Spleen (tissue), 11 donors: Measurements from ENCODE around the gene RRBP1. TPM values are rescaled to one million over a fixed set of nuclear protein-coding genes. Genes with fewer than 3 reads are reported as not detected.

Experiments
- DNase-seq: peaks from one replicate; pipeline ENCODE4 v3.0.0-alpha.2; 2020
- H3K27ac ChIP-seq, 8 donors: fragments of 200-600 bp; sonication (generic) in 7 of 8; 1 replicate in 4 of 8; 2 replicates in 4 of 8; pipeline versions ENCODE4 v1.5.0 to v1.8.0; 2016 to 2021; ENCODE audit warnings: inconsistent platforms in 4 of 8, mild to moderate bottlenecking in 4 of 8, moderate library complexity in 1 of 8
- H3K27me3 ChIP-seq, 7 donors: fragments of 200-600 bp; sonication (generic) in 6 of 7; replicated peaks in 1 of 7; 1 replicate in 4 of 7; 2 replicates in 3 of 7; pipeline versions ENCODE4 v1.5.0 to v1.8.0; 2016 to 2021; ENCODE audit warnings: inconsistent platforms in 3 of 7, mild to moderate bottlenecking in 1 of 7
- H3K36me3 ChIP-seq, 6 donors: fragments of 200-600 bp; sonication (generic) in 5 of 6; 1 replicate in 4 of 6; 2 replicates in 2 of 6; pipeline versions ENCODE4 v1.5.0 to v1.8.0; 2016 to 2021; ENCODE audit warnings: inconsistent platforms in 2 of 6
- H3K4me1 ChIP-seq, 6 donors: fragments of 200-600 bp; sonication (generic) in 5 of 6; 1 replicate in 3 of 6; 2 replicates in 3 of 6; pipeline versions ENCODE4 v1.5.0 to v1.8.0; 2016 to 2021; ENCODE audit warnings: inconsistent platforms in 3 of 6
- H3K4me3 ChIP-seq, 8 donors: fragments of 200-600 bp; sonication (generic) in 7 of 8; 1 replicate in 4 of 8; 2 replicates in 4 of 8; pipeline versions ENCODE4 v1.5.0 to v1.8.0; 2016 to 2021; ENCODE audit warnings: inconsistent platforms in 4 of 8, mild to moderate bottlenecking in 4 of 8, moderate library complexity in 2 of 8
- H3K9me3 ChIP-seq, 8 donors: fragments of 200-600 bp; sonication (generic) in 7 of 8; 1 replicate in 4 of 8; 2 replicates in 4 of 8; pipeline versions ENCODE4 v1.5.0 to v1.8.0; 2016 to 2021; ENCODE audit warnings: inconsistent platforms in 4 of 8
- POLR2A ChIP-seq, 3 donors: fragments of 450-650 bp; IDR thresholded peaks; one replicate each; pipeline ENCODE4 v1.5.1; 2017; ENCODE audit warnings: antibody characterized with exemption in 3 of 3, mild to moderate bottlenecking in 1 of 3
- POLR2AphosphoS5 ChIP-seq, 3 donors: sonication (generic); formaldehyde crosslinking; IDR thresholded peaks; one replicate each; pipeline ENCODE4 v1.5.1; 2017; ENCODE audit warnings: antibody characterized with exemption in 3 of 3
- WGBS, 5 donors: extraction: QIAGEN DNeasy Blood & Tissue Kit in 3 of 5; methylation state at CpG; one replicate each; pipeline versions ENCODE4 v1.1.5 to v1.1.7; 2013 to 2018; 5-methylcytosine and 5-hydroxymethylcytosine counted together
- intact Hi-C: fragments of 100-400 bp; cut with DNase I; formaldehyde crosslinking; loops from one replicate; pipeline ENCODE4 v1.15.0; 2023; ENCODE audit warnings: low total_unique reads
- polyA plus RNA-seq, 3 donors: library from polyadenylated mRNA; stranded (reverse); fragments of 200-250 nt; gene quantifications; one replicate each; pipeline ENCODE4 v1.2.1, GENCODE V29; 2013
- total RNA-seq, 7 donors: library from RNA; depleted of rRNA in 3 of 7; stranded (reverse); fragments of >200 nt in 3 of 7; fragmentation: NEBNext Ultra II Directional in 4 of 7; extraction: Animal tissue kit (Norgen Biotek cat#: 25700) in 4 of 7; gene quantifications; one replicate each; pipeline versions ENCODE4 v1.1.0 to v1.2.1, GENCODE V29; 2016 to 2021
- TF ChIP-seq, protein P1 (sequence below), 11 experiments: fragments of 200-600 bp in 7 of 11; fragments of 450-650 bp in 4 of 11; sonication (generic) in 4 of 11; IDR thresholded peaks in 8 of 11; conservative IDR thresholded peaks in 3 of 11; 1 replicate in 7 of 11; 2 replicates in 4 of 11; pipeline versions ENCODE4 v1.4.0 to v1.8.0; 2016 to 2021; ENCODE audit warnings: antibody characterized with exemption in 11 of 11, inconsistent platforms in 4 of 11, mild to moderate bottlenecking in 1 of 11
- donor health status: healthy with polysubstance abuse.
- donor health status: DM: no; HTN: no; CAD: no; lungs with moderate emphysema.
- donor health status: DM: no; HTN: no; CAD: no.
- donor health status: Bipolar disorder and iron deficiency.
- donor health status: healthy.
- donor health status: DM: no; HTN: no; CAD: no.
- donor health status: DM: yes; HTN: yes; CAD: no.

RRBP1 gene
- total and polyA plus RNA-seq, 10 donors, result 17.0 to 164 (median 114) TPM

DNA sequence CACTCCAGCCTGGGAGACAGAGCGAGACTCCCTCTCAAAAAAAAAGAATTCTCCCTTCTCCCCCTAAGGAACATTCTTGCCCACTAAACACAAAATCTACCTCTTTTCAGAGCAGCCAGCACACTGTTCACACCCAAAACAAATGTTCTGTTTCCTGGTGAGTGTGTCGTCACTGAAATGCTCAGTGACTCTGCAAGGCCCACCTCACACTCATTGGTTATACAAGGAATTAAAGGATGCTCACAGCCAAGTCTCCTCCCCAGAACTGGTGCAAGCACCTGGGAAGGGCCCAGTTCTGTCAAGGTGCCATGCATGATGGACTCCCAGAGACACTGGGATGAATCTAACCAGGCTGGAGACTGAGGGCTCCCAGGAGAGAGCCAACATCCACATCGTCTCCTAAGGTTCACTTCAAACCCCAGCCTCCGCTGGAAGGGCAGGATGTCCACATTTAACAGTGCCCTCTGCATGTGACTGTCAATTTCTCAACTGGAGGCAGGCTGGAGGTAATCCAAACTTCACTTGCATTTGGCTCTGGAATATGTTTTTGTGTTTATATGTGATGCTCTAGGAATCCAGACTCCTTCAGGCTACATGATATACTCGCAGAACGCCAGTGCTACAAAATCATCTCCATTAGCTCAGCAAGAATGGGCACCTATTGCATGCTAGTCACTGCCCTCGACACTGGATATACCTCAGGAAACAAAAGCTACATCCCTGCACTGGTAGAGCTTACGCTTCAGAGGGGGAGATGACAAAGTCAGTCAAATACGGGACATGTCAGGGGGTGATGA lies 7.1 kb downstream of the RRBP1 start:
- peaks cover 6 to 83% (median 40%) of the 10 kb centered on the region in 6 donors for H3K4me1 ChIP-seq
- H3K4me3 ChIP-seq, result no peak overlapping the region
- H3K36me3 ChIP-seq, result peaks cover 0 to 49% (median 9%) of the 10 kb centered on the region in 6 donors
- intact Hi-C loops, result loop anchor here (10.0 kb wide), 1 partner anchor 320 kb away; no protein-coding TSS in a partner anchor
- no peak overlapping the region for H3K27ac ChIP-seq
- DNase-seq, result no peak
- TF ChIP-seq, protein P1, sequence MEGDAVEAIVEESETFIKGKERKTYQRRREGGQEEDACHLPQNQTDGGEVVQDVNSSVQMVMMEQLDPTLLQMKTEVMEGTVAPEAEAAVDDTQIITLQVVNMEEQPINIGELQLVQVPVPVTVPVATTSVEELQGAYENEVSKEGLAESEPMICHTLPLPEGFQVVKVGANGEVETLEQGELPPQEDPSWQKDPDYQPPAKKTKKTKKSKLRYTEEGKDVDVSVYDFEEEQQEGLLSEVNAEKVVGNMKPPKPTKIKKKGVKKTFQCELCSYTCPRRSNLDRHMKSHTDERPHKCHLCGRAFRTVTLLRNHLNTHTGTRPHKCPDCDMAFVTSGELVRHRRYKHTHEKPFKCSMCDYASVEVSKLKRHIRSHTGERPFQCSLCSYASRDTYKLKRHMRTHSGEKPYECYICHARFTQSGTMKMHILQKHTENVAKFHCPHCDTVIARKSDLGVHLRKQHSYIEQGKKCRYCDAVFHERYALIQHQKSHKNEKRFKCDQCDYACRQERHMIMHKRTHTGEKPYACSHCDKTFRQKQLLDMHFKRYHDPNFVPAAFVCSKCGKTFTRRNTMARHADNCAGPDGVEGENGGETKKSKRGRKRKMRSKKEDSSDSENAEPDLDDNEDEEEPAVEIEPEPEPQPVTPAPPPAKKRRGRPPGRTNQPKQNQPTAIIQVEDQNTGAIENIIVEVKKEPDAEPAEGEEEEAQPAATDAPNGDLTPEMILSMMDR (IDR thresholded peaks at IDR 0.05 in 8 of 11, conservative IDR thresholded peaks at IDR 0.05 in 3 of 11), result no peak
- peak in 1 of 3 donors; percentile 6 for TF ChIP-seq POLR2AphosphoS5 (IDR thresholded peaks at IDR 0.05)
- H3K9me3 ChIP-seq, result no peaks in the 10 kb centered on the region
- WGBS, 5 donors, result 78 to 87% (median 80%) methylated on average over 9 of the region's 9 CpGs
- H3K27me3 ChIP-seq, result no peaks in the 10 kb centered on the region

- H3K27ac ChIP-seq, result no peak overlapping the region
- WGBS, 5 donors, result 82 to 88% (median 84%) methylated on average over 7 of the region's 7 CpGs
- no peaks in the 10 kb centered on the region for H3K9me3 ChIP-seq
- H3K4me1 ChIP-seq, result peaks cover 0 to 66% (median 29%) of the 10 kb centered on the region in 6 donors
- no peak for DNase-seq
- no peak overlapping the region for H3K4me3 ChIP-seq
- intact Hi-C loops, result loop anchor here (10.0 kb wide), 1 partner anchor 322 kb away; no protein-coding TSS in a partner anchor
- no peak for TF ChIP-seq POLR2AphosphoS5 (IDR thresholded peaks at IDR 0.05)
- TF ChIP-seq, protein P1 (IDR thresholded peaks at IDR 0.05 in 8 of 11, conservative IDR thresholded peaks at IDR 0.05 in 3 of 11), result no peak
- no peak for TF ChIP-seq POLR2A (IDR thresholded peaks at IDR 0.05)
- H3K36me3 ChIP-seq, result peaks cover 0 to 45% (median 8%) of the 10 kb centered on the region in 6 donors
- no peaks in the 10 kb centered on the region for H3K27me3 ChIP-seq
Observed at GRCh38 chr20:17673084-17673483, 9.0 kb downstream of the RRBP1 start.

- Histone ChIP-seq H3K4me3 (no peak overlapping the region), H3K4me1 (peaks cover 0 to 64% (median 27%) of the 10 kb centered on the region in 6 donors), H3K27ac (peak overlapping the region in 4 of 8 donors; percentile 36 to 76 (median 48)), H3K27me3 (no peaks in the 10 kb centered on the region), H3K36me3 (peaks cover 0 to 38% (median 2%) of the 10 kb centered on the region in 6 donors), H3K9me3 (no peaks in the 10 kb centered on the region)
- WGBS, 5 donors, result 72 to 90% (median 86%) methylated on average over 4 of the region's 4 CpGs
- DNase-seq, result no peak
- TF ChIP-seq, protein P1 (IDR thresholded peaks at IDR 0.05 in 8 of 11, conservative IDR thresholded peaks at IDR 0.05 in 3 of 11), result no peak
- TF ChIP-seq POLR2A (IDR thresholded peaks at IDR 0.05) (no peak), POLR2AphosphoS5 (IDR thresholded peaks at IDR 0.05) (no peak)
- intact Hi-C loops, result loop anchor here (10.0 kb wide), 1 partner anchor 323 kb away; no protein-coding TSS in a partner anchor
Observed at GRCh38 chr20:17671565-17671964, 10.5 kb downstream of the RRBP1 start.

- intact Hi-C loops, result loop anchor here (10.0 kb wide), 1 partner anchor 324 kb away; no protein-coding TSS in a partner anchor
- TF ChIP-seq POLR2AphosphoS5 (IDR thresholded peaks at IDR 0.05) (no peak), POLR2A (IDR thresholded peaks at IDR 0.05) (no peak)
- TF ChIP-seq, protein P1 (IDR thresholded peaks at IDR 0.05 in 8 of 11, conservative IDR thresholded peaks at IDR 0.05 in 3 of 11), result no peak
- Histone ChIP-seq H3K36me3 (peaks cover 0 to 33% (median 2%) of the 10 kb centered on the region in 6 donors), H3K27me3 (no peaks in the 10 kb centered on the region), H3K4me3 (no peak overlapping the region), H3K4me1 (peaks cover under 1 to 64% (median 27%) of the 10 kb centered on the region in 6 donors), H3K9me3 (no peaks in the 10 kb centered on the region), H3K27ac (peak overlapping the region in 4 of 8 donors; percentile 36 to 76 (median 48))
- WGBS, 5 donors, result 89 to 97% (median 90%) methylated on average over 1 of the region's 1 CpG
- DNase-seq, result no peak
Observed at GRCh38 chr20:17671011-17671410, 11.0 kb downstream of the RRBP1 start.
